HEK293 (cell line): Measurements from ENCODE around the gene SLC49A3.

Experiments
- CTCF ChIP-seq: fragments of 450-650 bp; formaldehyde crosslinking; IDR thresholded peaks from 2 replicates; pipeline ENCODE4 v1.5.1; 2016; ENCODE audit warnings: missing biosample characterization, missing genetic modification characterization
- ZBTB7A ChIP-seq: fragments of 450-650 bp; formaldehyde crosslinking; IDR thresholded peaks from 2 replicates; pipeline ENCODE4 v1.5.1; 2016; ENCODE audit warnings: low read depth, missing biosample characterization, missing genetic modification characterization

DNA sequence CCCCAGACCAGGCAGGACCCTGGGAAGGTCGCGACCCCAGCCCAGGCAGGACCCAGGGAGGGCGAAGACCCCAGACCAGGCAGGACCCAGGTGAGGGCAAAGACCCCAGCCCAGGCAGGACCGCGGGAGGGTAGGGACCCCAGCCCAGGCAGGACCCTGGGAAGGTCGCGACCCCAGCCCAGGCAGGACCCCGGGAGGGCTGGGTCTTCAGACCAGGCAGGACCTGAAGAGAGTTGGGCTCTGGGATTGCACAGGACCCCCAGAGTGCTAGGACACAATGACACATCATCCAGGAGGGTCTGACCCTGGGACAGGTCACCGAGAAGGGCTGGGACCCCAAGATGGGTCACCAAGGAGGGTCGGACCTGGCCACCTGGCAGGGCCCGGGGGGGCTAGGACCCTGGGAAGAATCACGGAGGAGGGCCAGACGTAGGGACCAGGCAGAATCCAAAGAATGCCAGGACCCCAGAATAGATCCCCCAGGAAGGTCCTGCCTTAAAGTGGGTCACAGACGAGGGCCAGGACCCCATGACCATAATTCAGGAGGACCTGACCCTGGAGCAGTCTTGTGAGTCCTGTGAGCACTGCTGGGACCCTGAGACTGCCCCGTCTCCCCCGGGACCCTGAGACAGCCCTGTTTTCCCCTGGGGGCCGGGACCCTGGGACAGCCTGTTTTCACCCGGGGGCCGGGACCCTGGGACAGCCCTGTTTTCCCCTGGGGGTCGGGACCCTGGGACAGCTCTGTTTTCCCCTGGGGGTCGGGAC, 18.1 kb upstream of the SLC49A3 start:
- TF ChIP-seq CTCF (no peak), ZBTB7A (tag by site-specific recombination) (no peak)
